Measurements from ENCODE around the gene PRSS22. TPM values are rescaled to one million over a fixed set of nuclear protein-coding genes. Genes with fewer than 3 reads are reported as not detected.

PRSS22 gene
- total RNA-seq, 2 donors from 2014 or later: 5.0 to 6.2 TPM

GRCh38 chr16:2818272-2818876 is 39.6 kb downstream of the PRSS22 start:
- H3K9ac ChIP-seq (ENCODE audit: extremely low read depth, low read length, poor library complexity, severe bottlenecking): no peak overlapping the region
- Mint-ChIP-seq H3K27ac (no peak overlapping the region), H3K27me3 (ENCODE audit: insufficient read depth) (no peaks in the 10 kb centered on the region), H3K36me3 (ENCODE audit: low read depth) (no peaks in the 10 kb centered on the region), H3K4me3 (no peak overlapping the region), H3K9me3 (no peaks in the 10 kb centered on the region), H3K4me1 (no peaks in the 10 kb centered on the region)
- H3K4me3 ChIP-seq (ENCODE audit: low read length): no peak overlapping the region
- peak; percentile 32 for DNase-seq
- TF ChIP-seq, protein P1, sequence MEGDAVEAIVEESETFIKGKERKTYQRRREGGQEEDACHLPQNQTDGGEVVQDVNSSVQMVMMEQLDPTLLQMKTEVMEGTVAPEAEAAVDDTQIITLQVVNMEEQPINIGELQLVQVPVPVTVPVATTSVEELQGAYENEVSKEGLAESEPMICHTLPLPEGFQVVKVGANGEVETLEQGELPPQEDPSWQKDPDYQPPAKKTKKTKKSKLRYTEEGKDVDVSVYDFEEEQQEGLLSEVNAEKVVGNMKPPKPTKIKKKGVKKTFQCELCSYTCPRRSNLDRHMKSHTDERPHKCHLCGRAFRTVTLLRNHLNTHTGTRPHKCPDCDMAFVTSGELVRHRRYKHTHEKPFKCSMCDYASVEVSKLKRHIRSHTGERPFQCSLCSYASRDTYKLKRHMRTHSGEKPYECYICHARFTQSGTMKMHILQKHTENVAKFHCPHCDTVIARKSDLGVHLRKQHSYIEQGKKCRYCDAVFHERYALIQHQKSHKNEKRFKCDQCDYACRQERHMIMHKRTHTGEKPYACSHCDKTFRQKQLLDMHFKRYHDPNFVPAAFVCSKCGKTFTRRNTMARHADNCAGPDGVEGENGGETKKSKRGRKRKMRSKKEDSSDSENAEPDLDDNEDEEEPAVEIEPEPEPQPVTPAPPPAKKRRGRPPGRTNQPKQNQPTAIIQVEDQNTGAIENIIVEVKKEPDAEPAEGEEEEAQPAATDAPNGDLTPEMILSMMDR (conservative IDR thresholded peaks at IDR 0.05): no peak
- H3K36me3 ChIP-seq (ENCODE audit: control insufficient read depth, insufficient read depth, low read length): no peaks in the 10 kb centered on the region
- H3K27ac ChIP-seq (ENCODE audit: low read depth, low read length): no peak overlapping the region
- no peaks in the 10 kb centered on the region for H3K27me3 ChIP-seq (ENCODE audit: control insufficient read depth, insufficient read depth, low read length, poor library complexity, severe bottlenecking)
- H3K9me3 ChIP-seq (ENCODE audit: control insufficient read depth, low read length): no peaks in the 10 kb centered on the region
- H3K4me1 ChIP-seq (ENCODE audit: control insufficient read depth, insufficient read depth, low read length): no peaks in the 10 kb centered on the region
- 91 to 97% methylated on average over 10 of the region's 10 CpGs for WGBS, 2 experiments (ENCODE audit: insufficient coverage in 1 of 2, insufficient read length in 1 of 2)

DNA sequence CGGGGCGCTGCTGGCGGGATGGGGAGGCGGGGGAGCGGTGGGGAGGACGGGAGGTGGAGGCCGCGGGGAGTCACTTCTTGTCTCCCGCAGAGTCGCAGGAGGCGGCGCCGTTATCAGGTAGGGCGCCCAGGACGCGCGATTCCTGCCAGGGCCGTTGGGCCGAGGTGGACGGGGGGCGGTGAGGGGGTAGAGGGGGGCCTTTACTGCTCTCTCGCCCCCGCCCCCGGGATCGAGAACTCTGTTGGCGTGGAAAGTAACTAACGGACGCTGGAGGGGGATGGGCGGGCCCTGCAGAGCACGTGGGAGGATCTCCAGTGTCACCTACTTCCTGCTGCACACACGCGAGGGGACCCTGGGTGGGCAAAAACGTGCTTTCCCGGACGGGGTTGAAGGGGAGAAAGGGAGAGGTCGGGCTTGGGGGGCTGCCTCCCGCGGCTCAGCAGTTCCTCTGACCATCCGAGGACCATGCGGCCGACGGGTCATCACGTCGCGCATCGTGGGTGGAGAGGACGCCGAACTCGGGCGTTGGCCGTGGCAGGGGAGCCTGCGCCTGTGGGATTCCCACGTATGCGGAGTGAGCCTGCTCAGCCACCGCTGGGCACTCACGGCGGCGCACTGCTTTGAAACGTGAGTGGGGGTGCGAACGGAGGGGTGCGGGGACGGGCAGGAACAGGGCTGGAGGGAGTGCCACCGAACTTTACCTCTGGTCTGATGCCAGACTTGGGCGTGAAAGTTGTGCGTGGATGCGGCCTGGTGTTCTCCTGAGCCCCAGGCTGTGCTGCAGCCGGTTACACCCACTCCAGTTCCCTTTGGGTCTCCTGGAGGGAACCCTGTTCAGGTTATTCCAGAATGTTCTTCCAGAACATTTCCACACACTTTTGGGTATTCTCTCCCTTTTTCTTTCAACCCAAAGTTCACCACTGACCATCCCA is 40.4 kb downstream of the PRSS22 start:
- H3K36me3 Mint-ChIP-seq (ENCODE audit: low read depth): no peaks in the 10 kb centered on the region
- 92 to 93% methylated on average over 44 to 58 of the region's 68 CpGs for WGBS, 2 experiments (ENCODE audit: insufficient coverage in 1 of 2, insufficient read length in 1 of 2)
- DNase-seq: peak; percentile 38
- no peak overlapping the region for H3K27ac Mint-ChIP-seq
- Histone ChIP-seq H3K27ac (ENCODE audit: low read depth, low read length) (no peak overlapping the region), H3K9me3 (ENCODE audit: control insufficient read depth, low read length) (no peaks in the 10 kb centered on the region), H3K27me3 (ENCODE audit: control insufficient read depth, insufficient read depth, low read length, poor library complexity, severe bottlenecking) (no peaks in the 10 kb centered on the region), H3K36me3 (ENCODE audit: control insufficient read depth, insufficient read depth, low read length) (no peaks in the 10 kb centered on the region), H3K4me3 (ENCODE audit: low read length) (no peak overlapping the region), H3K9ac (ENCODE audit: extremely low read depth, low read length, poor library complexity, severe bottlenecking) (no peak overlapping the region), H3K4me1 (ENCODE audit: control insufficient read depth, insufficient read depth, low read length) (no peaks in the 10 kb centered on the region)
- no peaks in the 10 kb centered on the region for H3K27me3 Mint-ChIP-seq (ENCODE audit: insufficient read depth)
- H3K9me3 Mint-ChIP-seq: no peaks in the 10 kb centered on the region
- H3K4me1 Mint-ChIP-seq: no peaks in the 10 kb centered on the region
- TF ChIP-seq, protein P1 (conservative IDR thresholded peaks at IDR 0.05): no peak
- no peak overlapping the region for H3K4me3 Mint-ChIP-seq

DNA sequence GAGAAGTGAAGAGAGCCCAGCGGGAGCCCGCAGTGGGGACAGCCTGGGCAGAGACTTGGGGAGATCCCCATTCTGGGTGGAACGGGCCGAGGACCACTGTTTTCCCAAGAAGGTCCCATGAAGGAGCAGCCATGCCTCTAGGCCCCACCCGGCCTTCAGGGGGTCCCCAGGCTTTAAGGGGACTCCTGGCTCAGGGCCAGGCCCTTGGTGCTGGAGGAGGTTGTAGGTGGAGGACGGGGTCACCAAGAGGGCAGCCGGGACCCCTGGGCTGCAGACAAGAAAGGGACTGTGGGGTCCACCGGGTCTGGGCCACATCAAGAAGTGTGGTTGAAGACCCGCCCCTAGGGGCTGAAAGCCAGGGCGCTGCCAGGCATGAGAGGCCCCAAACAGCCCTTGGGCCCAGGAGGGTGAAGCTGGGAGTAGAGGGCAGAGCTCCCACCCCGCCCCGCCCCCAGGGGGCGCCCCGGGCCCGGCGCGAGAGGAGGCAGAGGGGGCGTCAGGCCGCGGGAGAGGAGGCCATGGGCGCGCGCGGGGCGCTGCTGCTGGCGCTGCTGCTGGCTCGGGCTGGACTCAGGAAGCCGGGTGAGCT is 41.1 kb downstream of the PRSS22 start, which contains the start of gene PRSS21:
PRSS21 (plus strand) TSS at position 487 of the 589 bp plus-strand sequence; CDS start at position 519, 32 bp downstream.
- Histone ChIP-seq H3K9ac (ENCODE audit: extremely low read depth, low read length, poor library complexity, severe bottlenecking) (no peak within 1 kb of the TSS), H3K4me1 (ENCODE audit: control insufficient read depth, insufficient read depth, low read length) (peaks cover 5% of the 10 kb centered on the region), H3K27ac (ENCODE audit: low read depth, low read length) (no peak within 1 kb of the TSS), H3K9me3 (ENCODE audit: control insufficient read depth, low read length) (no peaks in the 10 kb centered on the region), H3K4me3 (ENCODE audit: low read length) (no peak within 1 kb of the TSS), H3K27me3 (ENCODE audit: control insufficient read depth, insufficient read depth, low read length, poor library complexity, severe bottlenecking) (no peaks in the 10 kb centered on the region), H3K36me3 (ENCODE audit: control insufficient read depth, insufficient read depth, low read length) (no peaks in the 10 kb centered on the region)
- TF ChIP-seq, protein P1 (conservative IDR thresholded peaks at IDR 0.05): peak; percentile 52
- Mint-ChIP-seq H3K9me3 (no peaks in the 10 kb centered on the region), H3K27me3 (ENCODE audit: insufficient read depth) (no peaks in the 10 kb centered on the region), H3K4me1 (peaks cover 7% of the 10 kb centered on the region), H3K36me3 (ENCODE audit: low read depth) (no peaks in the 10 kb centered on the region), H3K27ac (no peak within 1 kb of the TSS), H3K4me3 (no peak within 1 kb of the TSS)
- DNase-seq: peak; percentile 69
- WGBS, 2 experiments (ENCODE audit: insufficient coverage in 1 of 2, insufficient read length in 1 of 2): 92 to 95% methylated on average over 5 to 28 of the region's 28 CpGs
